Ovary (tissue), 3 donors: ENCODE measurements around the gene BIRC7.

Experiments
- CTCF ChIP-seq, 3 donors: fragments of 450-650 bp in 2 of 3; fragments of 200-600 bp in 1 of 3; IDR thresholded peaks; one replicate each; pipeline versions ENCODE4 v1.5.1 to v1.8.0; 2016 to 2022; ENCODE audit warnings: antibody characterized with exemption in 3 of 3, mild to moderate bottlenecking in 1 of 3
- EP300 ChIP-seq: sonication (generic); formaldehyde crosslinking; IDR thresholded peaks from one replicate; pipeline ENCODE4 v1.6.1; 2017; ENCODE audit warnings: antibody characterized with exemption
- POLR2A ChIP-seq: fragments of 450-650 bp; IDR thresholded peaks from one replicate; pipeline ENCODE4 v1.6.1; 2017; ENCODE audit warnings: antibody characterized with exemption, mild to moderate bottlenecking, moderate library complexity
- donor health status: DM: no; HTN: no; CAD: no.

GRCh38 chr20:63284544-63284949, 48.8 kb downstream of the BIRC7 start:
- TF ChIP-seq EP300 (no peak), CTCF (IDR thresholded peaks at IDR 0.05) (no peak), POLR2A (no peak)
